NCI-H2171 treated with DMSO at 0.1 percent for 48 hours (cell line): ENCODE measurements around the gene MBTPS1.
A peak's percentile ranks its signal among the peaks of the same experiment; 100 is the strongest.
"Not testable (repeated sequence)": the region's sequence is repeated elsewhere in the genome, so short reads cannot be mapped to it uniquely, and the experiment has no call there.

Experiments
- DNase-seq: peaks from one replicate; lab custom pipeline; 2025; lab: John Stamatoyannopoulos, UW

Gene MBTPS1

GRCh38 chr16:84137287-84137686 lies 20.5 kb upstream of the MBTPS1 start:
- no peak for DNase-seq

GRCh38 chr16:84136331-84137125 lies 19.8 kb upstream of the MBTPS1 start:
- DNase-seq = no peak

- no peak for DNase-seq
Measured at GRCh38 chr16:84132527-84133285, 16.0 kb upstream of the MBTPS1 start.

GRCh38 chr16:84131117-84131516 lies 14.4 kb upstream of the MBTPS1 start:
- DNase-seq = no peak

- DNase-seq = no peak
Measured at GRCh38 chr16:84124257-84125073, 7.7 kb upstream of the MBTPS1 start.

- no peak for DNase-seq
Measured at GRCh38 chr16:84121007-84121406, 4.3 kb upstream of the MBTPS1 start.

- no peak for DNase-seq
Measured at GRCh38 chr16:84120023-84120422, 3.3 kb upstream of the MBTPS1 start.

GRCh38 chr16:84119368-84119767 lies 2.6 kb upstream of the MBTPS1 start:
- DNase-seq = peak; percentile 54

GRCh38 chr16:84118315-84118714 lies 1.6 kb upstream of the MBTPS1 start:
- not testable (repeated sequence) for DNase-seq

- peak; percentile 53 for DNase-seq
Measured at GRCh38 chr16:84117494-84117843, 727 bp upstream of the MBTPS1 start.

GRCh38 chr16:84115919-84116719 lies 623 bp downstream of the MBTPS1 start:
- peak; percentile 74 for DNase-seq

- not testable (repeated sequence) for DNase-seq
Measured at GRCh38 chr16:84111949-84112348, 4.8 kb downstream of the MBTPS1 start.

- DNase-seq = no peak
Measured at GRCh38 chr16:84111525-84111924, 5.2 kb downstream of the MBTPS1 start.

- no peak for DNase-seq
Measured at GRCh38 chr16:84110527-84110926, 6.2 kb downstream of the MBTPS1 start.

- no peak for DNase-seq
Measured at GRCh38 chr16:84109598-84110335, 7.0 kb downstream of the MBTPS1 start.

GRCh38 chr16:84107921-84108320 lies 8.8 kb downstream of the MBTPS1 start:
- DNase-seq = no peak

- DNase-seq = no peak
Measured at GRCh38 chr16:84105948-84106740, 10.6 kb downstream of the MBTPS1 start.

- DNase-seq = no peak
Measured at GRCh38 chr16:84105301-84105815, 11.4 kb downstream of the MBTPS1 start.

GRCh38 chr16:84104231-84104630 lies 12.5 kb downstream of the MBTPS1 start:
- DNase-seq = no peak

GRCh38 chr16:84103678-84104077 lies 13.1 kb downstream of the MBTPS1 start:
- no peak for DNase-seq
